GM12878 (cell line): ENCODE results near the gene HM13. TPM values are rescaled to one million over a fixed set of nuclear protein-coding genes. Genes with fewer than 3 reads are reported as not detected.

ENCODE experiments used
- ATAC-seq: fragments of 200-7000 bp; cut with Tn5 transposase; 3 replicates; pipeline ENCODE4 v1.9.1; 2020; ENCODE audit warnings: mild to moderate bottlenecking, moderate library complexity
- BruUV-seq: library from RNA; stranded (reverse); fragments of 400-500 nt; replicated peaks from 2 replicates; lab custom pipeline; 2021; lab: Mats Ljungman, UMichigan
- CTCF ChIA-PET: fragments of 300-600 bp; sonication (Branson Sonifier 250); formaldehyde crosslinking; extraction: SDS; loops from one replicate; lab custom pipeline; 2021; ENCODE audit warnings: inconsistent platforms; lab: Yijun Ruan, JAX
- POLR2A ChIA-PET: fragments of 350-600 bp; formaldehyde crosslinking; extraction: SDS; loops from one replicate; lab custom pipeline; 2021; ENCODE audit warnings: inconsistent platforms; lab: Charles Lee
- RAD21 ChIA-PET: fragments of 300-600 bp; sonication (Branson Sonifier 250); formaldehyde crosslinking; loops from one replicate; lab custom pipeline; 2023; ENCODE audit warnings: antibody characterized with exemption; ENCODE audit not compliant: unreplicated experiment; lab: Charles Lee
- SMC1A ChIA-PET: fragments of 300-600 bp; sonication (Branson Sonifier 250); formaldehyde crosslinking; loops from one replicate; lab custom pipeline; 2023; ENCODE audit not compliant: unreplicated experiment, uncharacterized antibody; lab: Charles Lee
- DNase-seq: peaks from one replicate; pipeline ENCODE4 v3.0.0-alpha.2; 2011; ENCODE audit warnings: low read depth, low spot score
- FAIRE-seq: peaks from 3 replicates; lab custom pipeline; 2011; peaks lifted over from hg19 to GRCh38; lab: Jason Lieb, UNC
- H2AFZ ChIP-seq: 2 replicates; pipeline ENCODE4 v1.6.0; 2011; ENCODE audit warnings: low read depth, low read length, control low read depth; ENCODE audit not compliant: control insufficient read depth
- H3K27ac ChIP-seq: 2 replicates; pipeline ENCODE4 v1.5.1; 2011; ENCODE audit warnings: control low read depth; ENCODE audit not compliant: control insufficient read depth, insufficient read depth
- H3K27me3 ChIP-seq, 2 experiments: replicated peaks in 1 of 2; 2 replicates each; pipeline versions ENCODE4 v1.6.0 to v1.6.1; 2011; ENCODE audit warnings: low read length in 1 of 2; ENCODE audit not compliant: control insufficient read depth in 2 of 2, insufficient read depth in 2 of 2
- H3K36me3 ChIP-seq, 2 experiments: 2 replicates each; pipeline ENCODE4 v1.5.1; 2011; ENCODE audit warnings: low read length in 1 of 2; ENCODE audit not compliant: control insufficient read depth in 2 of 2, insufficient read depth in 2 of 2
- H3K4me1 ChIP-seq: 2 replicates; pipeline ENCODE4 v1.6.1; 2011; ENCODE audit warnings: mild to moderate bottlenecking, low read length, moderate library complexity, mixed read lengths; ENCODE audit not compliant: control insufficient read depth, insufficient read depth
- H3K4me2 ChIP-seq: 2 replicates; pipeline ENCODE4 v1.6.0; 2011; ENCODE audit warnings: control low read depth; ENCODE audit not compliant: control insufficient read depth, insufficient read depth
- H3K4me3 ChIP-seq: fragments of 200-600 bp; sonication (generic); 2 replicates; pipeline ENCODE4 v1.5.1; 2016
- H3K79me2 ChIP-seq: 2 replicates; pipeline ENCODE4 v1.6.0; 2011; ENCODE audit warnings: low read length; ENCODE audit not compliant: control insufficient read depth, insufficient read depth
- H3K9ac ChIP-seq: 2 replicates; pipeline ENCODE4 v1.8.0; 2011; ENCODE audit warnings: low read length, control low read depth, mixed read lengths; ENCODE audit not compliant: control insufficient read depth, insufficient read depth
- H3K9me3 ChIP-seq: replicated peaks from 3 replicates; pipeline ENCODE4 v1.5.1; 2011; ENCODE audit warnings: mild to moderate bottlenecking, low read length; ENCODE audit not compliant: control insufficient read depth, insufficient read depth
- H4K20me1 ChIP-seq: 2 replicates; pipeline ENCODE4 v1.6.0; 2011; ENCODE audit not compliant: control insufficient read depth, insufficient read depth
- JUND ChIP-seq: IDR thresholded peaks from 2 replicates; pipeline ENCODE4 v1.6.1; 2012; ENCODE audit warnings: low read depth, mild to moderate bottlenecking, low read length, improper control_type of control experiment, moderate library complexity
- PAX8 ChIP-seq: fragments of 450-650 bp; IDR thresholded peaks from 2 replicates; pipeline ENCODE4 v1.6.1; 2017; ENCODE audit warnings: mild to moderate bottlenecking, moderate library complexity
- POU2F2 ChIP-seq: IDR thresholded peaks from 3 replicates; pipeline ENCODE4 v1.6.1; 2011; ENCODE audit warnings: low read depth, mild to moderate bottlenecking, low read length, borderline replicate concordance
- STAT3 ChIP-seq: IDR thresholded peaks from 2 replicates; pipeline ENCODE4 v1.6.1; 2011; ENCODE audit warnings: low read depth, low read length, improper control_type of control experiment
- TAF1 ChIP-seq: IDR thresholded peaks from 2 replicates; pipeline ENCODE4 v1.6.1; 2011; ENCODE audit warnings: mild to moderate bottlenecking, low read depth, low read length, borderline replicate concordance
- WGBS: methylation state at CpG from one replicate; pipeline ENCODE4 v1.1.6; 2016; ENCODE audit warnings: low lambda C conversion rate; ENCODE audit not compliant: insufficient replicate concordance, insufficient coverage; ENCODE audit errors: missing lambda C conversion rate; 5-methylcytosine and 5-hydroxymethylcytosine counted together
- in situ Hi-C: fragments of 300-500 bp; cut with MboI; formaldehyde crosslinking; loops from 9 replicates; pipeline ENCODE4 v1.14.3; 2018; ENCODE audit warnings: mixed read lengths
- intact Hi-C: fragments of 100-400 bp; cut with micrococcal nuclease; formaldehyde crosslinking; loops from one replicate; pipeline ENCODE4 v1.14.2; 2022; ENCODE audit not compliant: unreplicated experiment
- polyA plus RNA-seq, 11 experiments: library from polyadenylated mRNA; depleted of rRNA in 4 of 11; unstranded in 6 of 11; stranded (reverse) in 5 of 11; fragments of >200 nt; fragmentation: Nextera tagmentation in 4 of 11; fragmentation: Illumina TruSeq in 1 of 11; extraction: Ambion mirVana in 4 of 11; extraction: Trizol in 1 of 11; gene quantifications; 1 replicate in 1 of 11; 2 replicates in 10 of 11; pipeline versions ENCODE4 v1.2.1 to v1.2.3, GENCODE V29; 2011 to 2016; ENCODE audit warnings: inconsistent platforms in 2 of 11, missing spikeins in 2 of 11, low read depth in 1 of 11
- total RNA-seq, 4 experiments: library from RNA; depleted of rRNA in 3 of 4; stranded (reverse); fragments of >200 nt in 3 of 4; fragmentation: Illumina TruSeq in 1 of 4; extraction: Trizol in 1 of 4; gene quantifications; 2 replicates each; pipeline versions ENCODE4 v1.2.1 to v1.2.3, GENCODE V29; 2013 to 2021
- TF ChIP-seq, protein P1 (sequence below): IDR thresholded peaks from 2 replicates; pipeline ENCODE4 v1.6.1; 2011; ENCODE audit warnings: borderline replicate concordance, low read depth, mild to moderate bottlenecking, moderate library complexity, low read length; ENCODE audit not compliant: insufficient read depth, poor library complexity, severe bottlenecking
- TF ChIP-seq, protein P2 (sequence below): fragments of 450-650 bp; formaldehyde crosslinking; IDR thresholded peaks from 2 replicates; pipeline ENCODE4 v1.5.0; 2022; ENCODE audit warnings: mild to moderate bottlenecking, missing genetic modification characterization
- TF ChIP-seq, protein P3 (sequence below): IDR thresholded peaks from 2 replicates; pipeline ENCODE4 v1.6.1; 2011; ENCODE audit warnings: borderline replicate concordance, low read depth, mild to moderate bottlenecking, moderate library complexity, mixed read lengths, low read length; ENCODE audit not compliant: insufficient read depth; ENCODE audit errors: extremely low read length
- TF ChIP-seq, protein P4 (sequence below), 3 experiments: IDR thresholded peaks in 2 of 3; conservative IDR thresholded peaks in 1 of 3; 2 replicates each; pipeline ENCODE4 v1.5.1; 2011; ENCODE audit warnings: low read depth in 3 of 3, low read length in 3 of 3, mild to moderate bottlenecking in 3 of 3, control low read depth in 2 of 3, moderate library complexity in 2 of 3, inconsistent platforms in 1 of 3, mixed read lengths in 1 of 3; ENCODE audit not compliant: control insufficient read depth in 2 of 3, insufficient read depth in 1 of 3; ENCODE audit errors: extremely low read depth in 1 of 3

Gene HM13
- total and polyA plus RNA-seq, 10 of the 15 experiments (the other 5 are each of a cell fraction or from before 2014, with no cell fraction given), result 4.8 to 185 (median 81.7) TPM

DNA sequence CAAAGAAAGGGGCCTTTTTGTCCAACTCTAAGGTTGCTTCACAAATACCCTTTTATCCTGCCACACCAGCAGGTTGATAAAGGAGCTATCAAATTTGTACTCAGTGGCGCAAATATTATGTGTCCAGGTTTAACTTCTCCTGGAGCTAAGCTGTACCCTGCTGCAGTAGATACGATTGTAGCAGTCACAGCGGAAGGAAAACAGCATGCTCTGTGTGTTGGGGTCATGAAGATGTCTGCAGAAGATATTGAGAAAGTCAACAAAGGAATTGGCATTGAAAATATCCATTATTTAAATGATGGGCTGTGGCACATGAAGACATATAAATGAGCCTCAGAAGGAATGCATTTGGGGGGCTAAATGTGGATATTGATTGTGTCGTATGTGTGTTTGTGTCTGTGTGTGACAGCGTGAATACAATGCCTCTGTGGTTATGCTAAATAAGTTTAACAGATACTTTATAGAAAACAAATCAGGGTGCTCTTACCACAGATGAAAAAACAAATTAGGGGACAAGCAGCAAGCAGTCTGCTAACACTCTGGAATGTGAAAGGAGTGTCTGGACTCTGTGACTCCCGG is 33.6 kb downstream of the HM13 start:
- CTCF ChIA-PET, result interaction anchor here (1.0 to 1.6 kb wide), 3 partner anchors 13 to 175 kb away, joined by 3 to 4 read pairs (median 3); no protein-coding TSS in a partner anchor
- Histone ChIP-seq H3K79me2 (peaks cover 22% of the 10 kb centered on the region), H3K4me1 (no peaks in the 10 kb centered on the region), H3K4me3 (peak overlapping the region; percentile 73), H3K4me2 (peak overlapping the region; percentile 50; the same call in 1 of the 2 replicates), H4K20me1 (no peaks in the 10 kb centered on the region), H3K9me3 (no peaks in the 10 kb centered on the region), H3K27ac (peak overlapping the region; percentile 62), H3K27me3 (no peaks in the 10 kb centered on the region), H3K36me3 (peaks cover 35 to 37% of the 10 kb centered on the region in 2 experiments), H2AFZ (no peak overlapping the region), H3K9ac (peak overlapping the region; percentile 73)
- no peak for DNase-seq
- RAD21 ChIA-PET, result interaction anchor here (1.3 kb wide), 1 partner anchor 168 kb away, joined by 3 read pairs; no protein-coding TSS in a partner anchor
- in situ Hi-C loops, result no loop called here
- POLR2A ChIA-PET, result interaction anchor here (0.5 to 1.6 kb wide), 3 partner anchors 25 to 32 kb away, joined by 3 to 5 read pairs (median 3); no protein-coding TSS in a partner anchor
- ATAC-seq, result peak; percentile 20; the same call in 2 of the 3 replicates
- FAIRE-seq, result peak; percentile 23
- 55% methylated on average over 6 of the region's 6 CpGs for WGBS
- SMC1A ChIA-PET, result interaction anchor here (1.8 kb wide), 1 partner anchor 65 kb away, joined by 5 read pairs; no protein-coding TSS in a partner anchor
- BruUV-seq, result TSS peak; percentile 56
- intact Hi-C loops, result no loop called here
- TF ChIP-seq, protein P1, sequence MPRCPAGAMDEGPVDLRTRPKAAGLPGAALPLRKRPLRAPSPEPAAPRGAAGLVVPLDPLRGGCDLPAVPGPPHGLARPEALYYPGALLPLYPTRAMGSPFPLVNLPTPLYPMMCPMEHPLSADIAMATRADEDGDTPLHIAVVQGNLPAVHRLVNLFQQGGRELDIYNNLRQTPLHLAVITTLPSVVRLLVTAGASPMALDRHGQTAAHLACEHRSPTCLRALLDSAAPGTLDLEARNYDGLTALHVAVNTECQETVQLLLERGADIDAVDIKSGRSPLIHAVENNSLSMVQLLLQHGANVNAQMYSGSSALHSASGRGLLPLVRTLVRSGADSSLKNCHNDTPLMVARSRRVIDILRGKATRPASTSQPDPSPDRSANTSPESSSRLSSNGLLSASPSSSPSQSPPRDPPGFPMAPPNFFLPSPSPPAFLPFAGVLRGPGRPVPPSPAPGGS, result no peak
- TF ChIP-seq, protein P2, sequence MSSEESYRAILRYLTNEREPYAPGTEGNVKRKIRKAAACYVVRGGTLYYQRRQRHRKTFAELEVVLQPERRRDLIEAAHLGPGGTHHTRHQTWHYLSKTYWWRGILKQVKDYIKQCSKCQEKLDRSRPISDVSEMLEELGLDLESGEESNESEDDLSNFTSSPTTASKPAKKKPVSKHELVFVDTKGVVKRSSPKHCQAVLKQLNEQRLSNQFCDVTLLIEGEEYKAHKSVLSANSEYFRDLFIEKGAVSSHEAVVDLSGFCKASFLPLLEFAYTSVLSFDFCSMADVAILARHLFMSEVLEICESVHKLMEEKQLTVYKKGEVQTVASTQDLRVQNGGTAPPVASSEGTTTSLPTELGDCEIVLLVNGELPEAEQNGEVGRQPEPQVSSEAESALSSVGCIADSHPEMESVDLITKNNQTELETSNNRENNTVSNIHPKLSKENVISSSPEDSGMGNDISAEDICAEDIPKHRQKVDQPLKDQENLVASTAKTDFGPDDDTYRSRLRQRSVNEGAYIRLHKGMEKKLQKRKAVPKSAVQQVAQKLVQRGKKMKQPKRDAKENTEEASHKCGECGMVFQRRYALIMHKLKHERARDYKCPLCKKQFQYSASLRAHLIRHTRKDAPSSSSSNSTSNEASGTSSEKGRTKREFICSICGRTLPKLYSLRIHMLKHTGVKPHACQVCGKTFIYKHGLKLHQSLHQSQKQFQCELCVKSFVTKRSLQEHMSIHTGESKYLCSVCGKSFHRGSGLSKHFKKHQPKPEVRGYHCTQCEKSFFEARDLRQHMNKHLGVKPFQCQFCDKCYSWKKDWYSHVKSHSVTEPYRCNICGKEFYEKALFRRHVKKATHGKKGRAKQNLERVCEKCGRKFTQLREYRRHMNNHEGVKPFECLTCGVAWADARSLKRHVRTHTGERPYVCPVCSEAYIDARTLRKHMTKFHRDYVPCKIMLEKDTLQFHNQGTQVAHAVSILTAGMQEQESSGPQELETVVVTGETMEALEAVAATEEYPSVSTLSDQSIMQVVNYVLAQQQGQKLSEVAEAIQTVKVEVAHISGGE (CRISPR knock-in tag), result no peak
- TF ChIP-seq PAX8, result no peak
- no peak for TF ChIP-seq TAF1
- TF ChIP-seq, protein P3, sequence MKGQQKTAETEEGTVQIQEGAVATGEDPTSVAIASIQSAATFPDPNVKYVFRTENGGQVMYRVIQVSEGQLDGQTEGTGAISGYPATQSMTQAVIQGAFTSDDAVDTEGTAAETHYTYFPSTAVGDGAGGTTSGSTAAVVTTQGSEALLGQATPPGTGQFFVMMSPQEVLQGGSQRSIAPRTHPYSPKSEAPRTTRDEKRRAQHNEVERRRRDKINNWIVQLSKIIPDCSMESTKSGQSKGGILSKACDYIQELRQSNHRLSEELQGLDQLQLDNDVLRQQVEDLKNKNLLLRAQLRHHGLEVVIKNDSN, result no peak
- no peak for TF ChIP-seq POU2F2
- no peak for TF ChIP-seq STAT3
- TF ChIP-seq, protein P4, sequence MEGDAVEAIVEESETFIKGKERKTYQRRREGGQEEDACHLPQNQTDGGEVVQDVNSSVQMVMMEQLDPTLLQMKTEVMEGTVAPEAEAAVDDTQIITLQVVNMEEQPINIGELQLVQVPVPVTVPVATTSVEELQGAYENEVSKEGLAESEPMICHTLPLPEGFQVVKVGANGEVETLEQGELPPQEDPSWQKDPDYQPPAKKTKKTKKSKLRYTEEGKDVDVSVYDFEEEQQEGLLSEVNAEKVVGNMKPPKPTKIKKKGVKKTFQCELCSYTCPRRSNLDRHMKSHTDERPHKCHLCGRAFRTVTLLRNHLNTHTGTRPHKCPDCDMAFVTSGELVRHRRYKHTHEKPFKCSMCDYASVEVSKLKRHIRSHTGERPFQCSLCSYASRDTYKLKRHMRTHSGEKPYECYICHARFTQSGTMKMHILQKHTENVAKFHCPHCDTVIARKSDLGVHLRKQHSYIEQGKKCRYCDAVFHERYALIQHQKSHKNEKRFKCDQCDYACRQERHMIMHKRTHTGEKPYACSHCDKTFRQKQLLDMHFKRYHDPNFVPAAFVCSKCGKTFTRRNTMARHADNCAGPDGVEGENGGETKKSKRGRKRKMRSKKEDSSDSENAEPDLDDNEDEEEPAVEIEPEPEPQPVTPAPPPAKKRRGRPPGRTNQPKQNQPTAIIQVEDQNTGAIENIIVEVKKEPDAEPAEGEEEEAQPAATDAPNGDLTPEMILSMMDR (IDR thresholded peaks at IDR 0.05 in 2 of 3, conservative IDR thresholded peaks at IDR 0.05 in 1 of 3; ENCODE audit: control insufficient read depth in 2 of 3, extremely low read depth in 1 of 3, insufficient read depth in 1 of 3, low read depth in 3 of 3, low read length in 3 of 3), result no peak
- no peak for TF ChIP-seq JUND
